HG03280 (cell line): ENCODE results near the gene GSTM3.
A peak's percentile ranks its signal among the peaks of the same experiment; 100 is the strongest.

Source experiments
- ATAC-seq: cut with Tn5 transposase; IDR thresholded peaks from one replicate; pipeline ENCODE4 v1.9.1; 2021; ENCODE audit warnings: mild to moderate bottlenecking, moderate library complexity; ENCODE audit not compliant: unreplicated experiment

Gene GSTM3

GRCh38 chr1:109740615-109741373 lies at the start of gene GSTM3:
GSTM3 (minus strand) TSS chr1:109741038; CDS start chr1:109740287, 751 bp downstream.
- no peak for ATAC-seq

- ATAC-seq: no peak
These were observed 49.5 kb upstream of the GSTM3 start for GRCh38 chr1:109790329-109790728.

GRCh38 chr1:109789551-109790180 lies 48.8 kb upstream of the GSTM3 start:
- no peak for ATAC-seq

GRCh38 chr1:109788695-109789521 lies 48.1 kb upstream of the GSTM3 start:
- no peak for ATAC-seq

GRCh38 chr1:109787845-109788601 lies 47.2 kb upstream of the GSTM3 start:
- no peak for ATAC-seq

GRCh38 chr1:109787211-109787844 lies 46.5 kb upstream of the GSTM3 start:
- ATAC-seq: no peak

GRCh38 chr1:109786531-109787021 lies 45.7 kb upstream of the GSTM3 start:
- ATAC-seq: no peak

- ATAC-seq: no peak
These were observed 45.3 kb upstream of the GSTM3 start for GRCh38 chr1:109786112-109786480.

GRCh38 chr1:109785446-109786111 lies 44.7 kb upstream of the GSTM3 start:
- ATAC-seq: no peak

- ATAC-seq: no peak
These were observed 43.9 kb upstream of the GSTM3 start for GRCh38 chr1:109784551-109785252.

GRCh38 chr1:109783436-109783835 lies 42.6 kb upstream of the GSTM3 start:
- ATAC-seq: no peak

GRCh38 chr1:109782927-109783326 lies 42.1 kb upstream of the GSTM3 start:
- ATAC-seq: no peak

GRCh38 chr1:109782514-109782913 lies 41.7 kb upstream of the GSTM3 start:
- no peak for ATAC-seq

- no peak for ATAC-seq
These were observed 41.0 kb upstream of the GSTM3 start for GRCh38 chr1:109781806-109782205.

- ATAC-seq: no peak
These were observed 40.1 kb upstream of the GSTM3 start for GRCh38 chr1:109780982-109781381.

GRCh38 chr1:109777980-109778625 lies 37.3 kb upstream of the GSTM3 start:
- no peak for ATAC-seq

- no peak for ATAC-seq
These were observed 36.6 kb upstream of the GSTM3 start for GRCh38 chr1:109777436-109777835.

GRCh38 chr1:109776911-109777310 lies 36.1 kb upstream of the GSTM3 start:
- peak; percentile 70 for ATAC-seq
